HG03520 (cell line): ENCODE results near the gene TMEM213.

ENCODE experiments used
- ATAC-seq: cut with Tn5 transposase; IDR thresholded peaks from one replicate; pipeline ENCODE4 v1.9.1; 2021; ENCODE audit warnings: mild to moderate bottlenecking, moderate library complexity; ENCODE audit not compliant: unreplicated experiment

Gene TMEM213

GRCh38 chr7:138797715-138798320 lies at the start of gene TMEM213, which contains the start of gene ATP6V0A4:
TMEM213 (plus strand) TSS chr7:138797994; CDS start chr7:138798105, 111 bp downstream.
ATP6V0A4 (minus strand) TSS chr7:138798196; CDS start chr7:138771247, 26,949 bp downstream.
- no peak for ATAC-seq

DNA sequence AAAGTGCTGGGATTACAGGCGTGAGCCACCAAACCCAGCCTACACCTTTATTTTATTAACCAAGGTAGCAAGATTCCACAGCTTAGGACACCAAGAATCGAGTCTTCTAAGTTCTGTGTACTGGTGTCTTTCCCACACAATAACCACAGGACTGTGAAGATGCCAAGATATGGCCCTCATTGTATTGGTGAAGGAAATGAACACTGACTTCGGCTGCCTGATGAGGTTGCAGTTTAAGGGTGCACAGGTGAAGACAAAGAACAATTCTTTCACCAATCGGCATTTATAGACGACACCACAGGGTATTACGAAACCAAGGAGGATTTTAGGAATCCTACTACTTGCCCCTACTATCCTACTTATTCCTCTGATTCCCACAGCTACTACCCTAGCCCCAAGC lies 49.1 kb upstream of the TMEM213 start:
- ATAC-seq, result no peak

- no peak for ATAC-seq
These were observed 47.8 kb upstream of the TMEM213 start for GRCh38 chr7:138749960-138750359.

DNA sequence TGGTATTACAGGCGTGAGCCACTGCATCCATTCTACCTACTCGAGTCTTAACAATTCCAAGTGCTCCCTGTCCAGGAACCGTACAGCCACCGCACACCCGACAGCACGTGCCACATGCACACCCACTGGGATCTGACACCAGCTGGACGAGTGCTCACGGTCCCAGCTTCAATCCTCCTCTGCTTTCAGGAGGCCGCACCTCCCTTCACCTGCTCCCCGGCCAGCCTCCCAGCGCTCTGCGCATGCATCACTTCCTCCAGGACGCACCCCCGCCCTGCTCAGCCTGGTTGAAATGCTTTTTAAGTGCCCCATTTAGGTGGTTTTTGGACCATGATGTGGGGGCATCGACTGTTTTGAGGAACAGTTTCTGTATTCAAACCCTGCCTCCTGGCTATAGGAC lies 47.3 kb upstream of the TMEM213 start:
- ATAC-seq, result no peak

DNA sequence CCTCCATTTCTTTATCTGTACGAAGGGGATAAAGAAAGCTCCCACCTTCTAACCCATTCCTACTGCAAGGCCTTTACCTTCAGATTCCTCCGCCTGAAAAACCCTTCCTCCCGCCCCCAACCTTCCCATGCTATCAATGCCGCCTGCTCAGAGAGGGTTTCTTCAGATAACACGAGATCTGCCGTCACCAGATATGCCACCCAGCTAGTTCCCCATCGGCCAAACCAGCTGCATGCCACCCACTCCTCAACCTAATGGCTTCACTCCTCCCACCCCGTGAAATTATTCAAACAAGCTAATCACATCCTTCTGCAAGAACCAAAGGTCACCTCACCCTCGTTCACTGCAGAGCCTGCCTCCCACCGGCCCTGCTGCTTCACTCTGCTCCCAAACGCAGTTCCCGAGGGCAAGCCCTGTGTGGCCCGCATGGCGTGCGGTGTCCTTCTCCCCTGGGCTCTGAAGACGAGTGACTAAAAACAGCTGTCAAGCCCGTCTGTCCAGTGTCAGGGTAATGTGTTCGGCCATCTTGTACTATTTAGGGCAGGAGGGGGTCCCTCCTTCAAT lies 46.8 kb upstream of the TMEM213 start:
- ATAC-seq, result no peak

- ATAC-seq, result peak; percentile 70
These were observed 45.2 kb upstream of the TMEM213 start for GRCh38 chr7:138752518-138753149.

- no peak for ATAC-seq
These were observed 44.7 kb upstream of the TMEM213 start for GRCh38 chr7:138753150-138753518.

DNA sequence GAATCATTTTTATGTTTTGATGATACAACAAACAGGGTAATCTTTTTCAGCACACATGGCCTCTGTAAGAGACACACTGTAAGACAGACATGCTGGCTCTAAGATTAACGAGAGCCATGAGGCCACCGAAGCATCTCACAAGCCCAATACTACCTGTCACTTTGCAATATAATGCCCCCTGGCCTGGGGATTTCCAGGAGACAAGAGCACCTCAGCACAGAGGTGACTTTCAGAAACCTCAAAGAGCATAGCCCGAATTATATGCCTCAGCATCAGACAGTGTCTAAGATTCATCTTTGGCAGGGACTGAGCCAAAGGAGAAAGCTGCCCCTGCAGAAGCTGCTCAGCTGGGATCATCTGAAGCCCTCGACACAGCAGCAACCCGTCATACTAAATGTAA lies 44.2 kb upstream of the TMEM213 start:
- no peak for ATAC-seq

DNA sequence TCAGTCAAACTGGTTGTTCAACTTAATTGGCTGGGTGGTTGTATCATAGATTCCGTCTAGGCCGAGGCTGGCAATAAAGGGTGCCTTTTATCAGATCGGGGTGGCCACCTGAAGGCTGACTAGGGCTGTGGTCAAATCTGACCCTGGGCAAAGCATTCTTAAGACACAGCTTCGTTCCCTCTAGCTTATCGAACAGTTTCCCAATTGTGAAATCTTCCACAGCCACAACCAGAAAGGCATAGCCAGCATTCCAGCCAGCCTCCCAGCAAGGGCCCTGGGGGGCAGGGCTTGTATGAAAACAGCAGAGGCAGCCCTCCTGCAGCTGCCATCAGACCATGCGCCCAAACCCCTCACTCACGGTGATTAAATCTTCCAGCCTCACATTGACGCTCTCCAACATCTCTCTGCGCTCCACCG lies 42.5 kb upstream of the TMEM213 start:
- no peak for ATAC-seq

GRCh38 chr7:138755842-138756590 lies 41.8 kb upstream of the TMEM213 start:
- ATAC-seq, result no peak

- no peak for ATAC-seq
These were observed 41.1 kb upstream of the TMEM213 start for GRCh38 chr7:138756591-138757242.

GRCh38 chr7:138768241-138768640 lies 29.6 kb upstream of the TMEM213 start:
- no peak for ATAC-seq

DNA sequence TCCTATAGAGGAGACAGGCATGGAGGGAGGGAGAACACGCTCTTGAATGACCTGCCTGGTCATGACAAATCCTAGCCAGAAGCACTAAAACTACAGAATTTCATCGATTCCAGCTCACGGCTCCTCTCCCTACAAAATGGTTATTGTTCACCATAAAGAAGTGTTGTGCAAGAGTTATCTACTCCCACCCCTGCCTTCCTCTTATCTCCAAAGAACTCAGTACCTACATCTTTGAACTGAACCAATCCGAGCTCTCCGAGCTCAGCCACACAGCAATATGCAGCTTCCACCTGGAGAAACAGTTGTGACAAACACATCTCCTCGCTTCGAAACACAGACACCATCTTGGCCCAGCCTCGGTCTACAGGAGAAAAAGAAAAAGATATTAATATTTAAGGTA lies 26.9 kb upstream of the TMEM213 start:
- ATAC-seq, result no peak

- ATAC-seq, result no peak
These were observed 24.6 kb upstream of the TMEM213 start for GRCh38 chr7:138773176-138773575.

DNA sequence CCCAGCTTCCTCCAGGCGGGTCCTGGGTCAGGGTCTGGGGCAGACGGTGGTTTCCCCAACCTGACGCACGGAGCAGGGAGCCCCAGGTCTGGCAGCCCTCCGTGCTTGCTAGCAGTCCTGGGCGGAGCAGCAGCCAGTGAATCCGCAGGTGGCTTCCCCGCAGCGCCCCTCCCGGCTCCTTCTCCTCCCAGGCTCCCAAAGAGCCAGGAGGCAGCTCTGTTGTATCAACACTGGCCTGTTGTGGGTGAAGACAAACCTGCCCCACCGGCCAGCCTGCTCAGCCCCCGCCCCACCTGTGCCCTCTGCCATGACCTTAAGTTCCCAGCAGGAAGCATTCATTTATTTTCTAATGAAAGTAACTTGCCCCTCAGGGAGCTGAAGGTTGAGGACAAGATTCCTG lies 24.0 kb upstream of the TMEM213 start:
- no peak for ATAC-seq

GRCh38 chr7:138776166-138776833 lies 21.5 kb upstream of the TMEM213 start:
- no peak for ATAC-seq

DNA sequence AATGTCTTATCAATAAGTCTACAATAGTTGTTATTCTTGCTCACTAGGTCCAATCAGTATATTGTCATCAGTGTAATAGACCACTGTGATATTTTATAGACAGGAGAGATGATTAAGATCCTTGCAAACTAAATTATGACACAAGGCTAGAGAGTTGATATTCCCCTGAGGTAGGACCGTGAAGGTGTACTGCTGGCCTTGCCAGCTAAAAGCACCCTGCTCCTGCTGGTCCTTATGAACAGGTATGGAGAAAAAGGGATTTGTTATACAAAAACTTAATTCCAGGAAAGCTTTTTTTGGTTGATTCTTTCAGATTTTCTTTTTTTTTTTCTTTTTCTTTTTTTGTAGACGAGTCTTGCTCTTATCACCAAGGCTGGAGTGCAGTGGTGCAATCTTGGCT lies 16.8 kb upstream of the TMEM213 start:
- no peak for ATAC-seq

DNA sequence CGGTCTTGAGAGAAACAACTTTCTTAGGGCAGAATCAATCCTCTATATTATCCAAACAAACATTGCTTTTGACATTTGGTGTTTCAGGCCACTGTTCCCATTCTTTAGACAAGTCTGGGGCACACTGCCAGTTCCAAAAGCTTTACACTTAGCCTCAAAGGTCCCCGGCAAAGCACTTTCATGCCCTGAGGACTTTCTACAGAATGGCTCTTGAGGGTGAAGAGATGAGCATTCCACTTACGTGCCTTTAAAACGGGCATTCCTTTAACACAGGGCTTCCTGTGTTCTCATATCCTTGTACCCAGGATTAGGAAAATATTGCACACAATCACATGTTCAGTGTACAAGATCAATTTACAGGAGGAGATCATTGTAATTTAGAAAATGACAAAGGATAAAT lies 13.1 kb upstream of the TMEM213 start:
- ATAC-seq, result no peak

DNA sequence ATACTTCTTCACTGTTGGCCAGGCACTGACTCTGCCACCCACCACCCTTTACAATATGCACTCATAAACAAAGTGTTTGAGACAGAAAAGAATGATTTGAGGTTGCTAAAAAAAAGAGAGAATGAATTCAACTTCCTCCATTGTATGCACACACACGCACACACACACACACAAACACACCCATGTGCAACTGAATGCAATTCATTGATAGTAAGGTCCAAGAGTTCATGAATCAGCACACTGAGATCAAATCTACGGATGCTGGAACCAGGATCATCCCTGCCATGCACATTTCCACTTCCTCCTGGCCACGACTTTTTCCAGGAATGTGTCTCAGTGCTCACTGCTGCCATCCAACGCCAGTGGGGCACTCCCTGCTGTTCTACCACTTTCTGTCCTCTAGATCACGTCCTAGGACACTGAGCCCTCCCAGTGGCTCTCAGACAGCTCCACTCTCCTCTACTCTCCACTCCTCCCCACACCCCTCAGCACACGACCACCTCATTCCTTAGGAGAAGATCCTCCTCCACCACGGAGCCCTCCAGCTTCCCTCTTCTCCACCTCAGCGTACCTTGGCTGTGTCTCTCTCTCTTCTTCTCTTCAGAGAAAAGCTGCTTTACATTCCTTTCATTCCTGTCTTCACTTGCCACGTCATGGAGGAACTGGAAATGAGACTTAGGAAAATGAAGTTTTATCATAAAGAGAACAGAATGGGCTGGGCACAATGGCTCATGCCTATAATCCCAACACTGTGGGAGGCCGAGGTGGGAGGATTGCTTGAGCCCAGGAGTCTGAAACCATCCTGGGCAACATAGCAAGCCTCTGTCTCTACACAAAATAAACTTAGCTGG lies 12.0 kb upstream of the TMEM213 start:
- ATAC-seq, result no peak
